Measurements from ENCODE around the gene DNAH5. TPM values are rescaled to one million over a fixed set of nuclear protein-coding genes. Genes with fewer than 3 reads are reported as not detected.

The DNAH5 gene
- total and polyA plus RNA-seq, 2 donors (not counting 3 experiments of a cell fraction or from before 2014, with no cell fraction given): 0.23 to 1.7 TPM

DNA sequence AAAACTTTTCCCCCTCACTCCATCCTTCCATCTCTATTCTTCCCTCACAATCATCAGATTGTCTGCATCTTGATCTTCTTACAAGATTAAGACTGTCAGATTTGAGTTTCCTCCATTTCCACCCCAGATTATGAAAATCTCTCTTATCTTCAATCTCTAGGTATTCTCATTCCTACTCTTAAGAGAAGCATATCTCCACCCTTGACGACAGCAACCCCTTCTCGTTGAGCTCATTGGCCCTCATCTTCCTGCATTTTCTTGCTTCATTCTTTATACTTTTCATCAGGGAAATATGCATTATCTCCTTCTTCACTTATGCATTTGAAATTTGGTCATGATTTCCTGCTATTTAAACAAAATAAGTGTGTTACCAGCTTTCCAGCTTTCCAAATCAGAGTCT, 301.3 kb downstream of the DNAH5 start:
- POLR2A ChIA-PET: no interaction called here
- Histone ChIP-seq H3K4me2 (ENCODE audit: insufficient read depth, low read length) (no peak overlapping the region), H3K36me3 (ENCODE audit: control insufficient read depth in 2 of 2, extremely low read depth in 1 of 2, insufficient read depth in 2 of 2, low read length in 2 of 2) (no peaks in the 10 kb centered on the region), H3K4me3 (replicated peaks in 1 of 3; ENCODE audit: insufficient read depth in 1 of 3, low read depth in 1 of 3, low read length in 3 of 3) (no peak overlapping the region), H3K79me2 (ENCODE audit: control insufficient read depth, insufficient read depth, low read length) (no peaks in the 10 kb centered on the region), H3K27me3 (ENCODE audit: control insufficient read depth in 2 of 2, insufficient read depth in 2 of 2, low read length in 2 of 2) (no peaks in the 10 kb centered on the region), H4K20me1 (replicated peaks; ENCODE audit: control insufficient read depth, extremely low read depth, insufficient read depth, low read length) (no peaks in the 10 kb centered on the region), H3K9me3 (replicated peaks; ENCODE audit: control insufficient read depth, insufficient read depth, low read length) (no peaks in the 10 kb centered on the region), H2AFZ (ENCODE audit: low read depth, low read length) (no peak overlapping the region), H3K4me1 (ENCODE audit: control insufficient read depth, extremely low read depth, insufficient read depth, low read length) (no peaks in the 10 kb centered on the region), H3K9ac (replicated peaks; ENCODE audit: extremely low read depth, insufficient read depth, low read length) (no peak overlapping the region), H3K9me1 (replicated peaks; ENCODE audit: control insufficient read depth, extremely low read depth, insufficient read depth, low read length) (no peaks in the 10 kb centered on the region), H3K27ac (ENCODE audit: insufficient read depth, low read depth, low read length) (no peak overlapping the region)
- DNase-seq (ENCODE audit: low read depth, low spot score): no peak
- CTCF ChIA-PET: no interaction called here
- dilution Hi-C loops (cut with MboI; ENCODE audit: extremely low pct_ligation_motif_present, low sequenced_read_pairs) (no loop called here), intact Hi-C loops (cut with micrococcal nuclease) (no loop called here)
- FAIRE-seq: no peak
- BruUV-seq (replicated peaks): no TSS peak
- TF ChIP-seq FOS (IDR thresholded peaks at IDR 0.05; ENCODE audit: borderline replicate concordance, insufficient read depth, low read length) (no peak), JUN (IDR thresholded peaks at IDR 0.05; ENCODE audit: borderline replicate concordance, insufficient read depth, insufficient read length, low read depth) (no peak), GATA2 (IDR thresholded peaks at IDR 0.05; ENCODE audit: insufficient read depth, insufficient read length, low read depth, low read length) (no peak), EZH2 (IDR thresholded peaks at IDR 0.05; ENCODE audit: borderline replicate concordance, low read depth, low read length, severe bottlenecking) (no peak), POLR2A (IDR thresholded peaks at IDR 0.05; ENCODE audit: low read depth, low read length) (no peak), MYC (IDR thresholded peaks at IDR 0.05; ENCODE audit: low read depth, low read length) (no peak), POLR2AphosphoS5 (IDR thresholded peaks at IDR 0.05; ENCODE audit: insufficient read depth, low read depth, low read length) (no peak)
- TF ChIP-seq, protein P1, sequence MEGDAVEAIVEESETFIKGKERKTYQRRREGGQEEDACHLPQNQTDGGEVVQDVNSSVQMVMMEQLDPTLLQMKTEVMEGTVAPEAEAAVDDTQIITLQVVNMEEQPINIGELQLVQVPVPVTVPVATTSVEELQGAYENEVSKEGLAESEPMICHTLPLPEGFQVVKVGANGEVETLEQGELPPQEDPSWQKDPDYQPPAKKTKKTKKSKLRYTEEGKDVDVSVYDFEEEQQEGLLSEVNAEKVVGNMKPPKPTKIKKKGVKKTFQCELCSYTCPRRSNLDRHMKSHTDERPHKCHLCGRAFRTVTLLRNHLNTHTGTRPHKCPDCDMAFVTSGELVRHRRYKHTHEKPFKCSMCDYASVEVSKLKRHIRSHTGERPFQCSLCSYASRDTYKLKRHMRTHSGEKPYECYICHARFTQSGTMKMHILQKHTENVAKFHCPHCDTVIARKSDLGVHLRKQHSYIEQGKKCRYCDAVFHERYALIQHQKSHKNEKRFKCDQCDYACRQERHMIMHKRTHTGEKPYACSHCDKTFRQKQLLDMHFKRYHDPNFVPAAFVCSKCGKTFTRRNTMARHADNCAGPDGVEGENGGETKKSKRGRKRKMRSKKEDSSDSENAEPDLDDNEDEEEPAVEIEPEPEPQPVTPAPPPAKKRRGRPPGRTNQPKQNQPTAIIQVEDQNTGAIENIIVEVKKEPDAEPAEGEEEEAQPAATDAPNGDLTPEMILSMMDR (IDR thresholded peaks at IDR 0.05; ENCODE audit: extremely low read depth in 1 of 2, insufficient read depth in 1 of 2, low read depth in 1 of 2, low read length in 2 of 2): no peak
- TF ChIP-seq, protein P2, sequence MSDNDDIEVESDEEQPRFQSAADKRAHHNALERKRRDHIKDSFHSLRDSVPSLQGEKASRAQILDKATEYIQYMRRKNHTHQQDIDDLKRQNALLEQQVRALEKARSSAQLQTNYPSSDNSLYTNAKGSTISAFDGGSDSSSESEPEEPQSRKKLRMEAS (IDR thresholded peaks at IDR 0.05; ENCODE audit: insufficient read depth, insufficient read length): no peak

Other genes with a start within 250 kb of the DNAH5 start
- 242 and 248 TPM in 2 replicates for gene TRIO, start 198.7 kb upstream of the DNAH5 start, total RNA-seq
- 78.8 and 82.9 TPM in 2 replicates for gene TRIO, start 198.7 kb upstream of the DNAH5 start, polyA plus RNA-seq

Measured in endothelial cell of umbilical vein (primary cell).